ENCODE measurements around the gene RMC1.
"Not testable (repeated sequence)": the region's sequence is repeated elsewhere in the genome, so short reads cannot be mapped to it uniquely, and the experiment has no call there.

The RMC1 gene

GRCh38 chr18:23485386-23485785 is 17.9 kb upstream of the RMC1 start:
- TF ChIP-seq, protein P1, sequence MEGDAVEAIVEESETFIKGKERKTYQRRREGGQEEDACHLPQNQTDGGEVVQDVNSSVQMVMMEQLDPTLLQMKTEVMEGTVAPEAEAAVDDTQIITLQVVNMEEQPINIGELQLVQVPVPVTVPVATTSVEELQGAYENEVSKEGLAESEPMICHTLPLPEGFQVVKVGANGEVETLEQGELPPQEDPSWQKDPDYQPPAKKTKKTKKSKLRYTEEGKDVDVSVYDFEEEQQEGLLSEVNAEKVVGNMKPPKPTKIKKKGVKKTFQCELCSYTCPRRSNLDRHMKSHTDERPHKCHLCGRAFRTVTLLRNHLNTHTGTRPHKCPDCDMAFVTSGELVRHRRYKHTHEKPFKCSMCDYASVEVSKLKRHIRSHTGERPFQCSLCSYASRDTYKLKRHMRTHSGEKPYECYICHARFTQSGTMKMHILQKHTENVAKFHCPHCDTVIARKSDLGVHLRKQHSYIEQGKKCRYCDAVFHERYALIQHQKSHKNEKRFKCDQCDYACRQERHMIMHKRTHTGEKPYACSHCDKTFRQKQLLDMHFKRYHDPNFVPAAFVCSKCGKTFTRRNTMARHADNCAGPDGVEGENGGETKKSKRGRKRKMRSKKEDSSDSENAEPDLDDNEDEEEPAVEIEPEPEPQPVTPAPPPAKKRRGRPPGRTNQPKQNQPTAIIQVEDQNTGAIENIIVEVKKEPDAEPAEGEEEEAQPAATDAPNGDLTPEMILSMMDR (conservative IDR thresholded peaks at IDR 0.05; ENCODE audit: low read length) = no peak
- no peak overlapping the region for H3K4me3 ChIP-seq (ENCODE audit: low read length)
- DNase-seq (ENCODE audit: low read depth) = no peak

- H3K4me3 ChIP-seq (ENCODE audit: low read length) = no peak overlapping the region
- DNase-seq (ENCODE audit: low read depth) = no peak
- TF ChIP-seq, protein P1 (conservative IDR thresholded peaks at IDR 0.05; ENCODE audit: low read length) = no peak
Measured at GRCh38 chr18:23487738-23488570, 15.4 kb upstream of the RMC1 start.

DNA sequence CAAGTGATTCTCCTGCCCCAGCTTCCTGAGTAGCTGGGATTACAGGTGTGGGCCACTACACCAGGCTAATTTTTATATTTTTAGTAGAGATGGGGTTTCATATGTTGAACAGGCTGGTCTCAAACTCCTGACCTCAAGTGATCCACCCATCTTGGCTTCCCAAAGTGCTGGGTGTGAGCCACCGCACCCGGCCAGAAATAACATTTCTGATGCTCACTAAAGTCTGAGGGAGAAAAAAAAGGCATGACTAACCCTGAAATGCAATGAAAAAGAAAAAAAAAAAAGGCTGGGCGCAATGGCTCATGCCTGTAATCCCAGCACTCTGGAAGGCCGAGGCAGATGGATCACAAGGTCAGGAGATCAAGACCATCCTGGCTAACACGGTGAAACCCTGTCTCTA is 13.7 kb upstream of the RMC1 start:
- DNase-seq (ENCODE audit: low read depth); H3K4me3 ChIP-seq (ENCODE audit: low read length): not testable (repeated sequence)

GRCh38 chr18:23493654-23494053 is 9.7 kb upstream of the RMC1 start:
- no peak overlapping the region for H3K4me3 ChIP-seq (ENCODE audit: low read length)
- TF ChIP-seq, protein P1 (conservative IDR thresholded peaks at IDR 0.05; ENCODE audit: low read length) = no peak
- no peak for DNase-seq (ENCODE audit: low read depth)

DNA sequence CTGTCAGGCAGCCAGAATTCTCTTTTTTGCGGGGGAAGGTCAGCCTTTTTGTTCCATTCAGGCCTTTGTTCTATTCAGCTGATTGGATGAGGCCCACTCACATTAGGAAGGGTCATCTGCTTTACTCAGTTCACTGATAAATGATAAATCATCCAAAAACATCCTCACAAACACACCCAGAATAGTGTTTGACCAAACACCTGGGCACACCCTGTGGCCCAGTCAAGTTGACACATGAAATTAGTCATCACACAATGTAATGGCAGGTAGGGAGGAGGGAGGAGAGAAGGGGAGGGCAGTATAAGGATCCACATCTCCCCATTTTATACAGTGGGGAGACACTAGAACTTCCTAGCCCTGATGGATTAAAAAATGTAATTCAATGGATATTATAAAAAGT is 8.3 kb upstream of the RMC1 start:
- H3K4me3 ChIP-seq (ENCODE audit: low read length) = no peak overlapping the region
- no peak for DNase-seq (ENCODE audit: low read depth)
- TF ChIP-seq, protein P1 (conservative IDR thresholded peaks at IDR 0.05; ENCODE audit: low read length) = no peak

DNA sequence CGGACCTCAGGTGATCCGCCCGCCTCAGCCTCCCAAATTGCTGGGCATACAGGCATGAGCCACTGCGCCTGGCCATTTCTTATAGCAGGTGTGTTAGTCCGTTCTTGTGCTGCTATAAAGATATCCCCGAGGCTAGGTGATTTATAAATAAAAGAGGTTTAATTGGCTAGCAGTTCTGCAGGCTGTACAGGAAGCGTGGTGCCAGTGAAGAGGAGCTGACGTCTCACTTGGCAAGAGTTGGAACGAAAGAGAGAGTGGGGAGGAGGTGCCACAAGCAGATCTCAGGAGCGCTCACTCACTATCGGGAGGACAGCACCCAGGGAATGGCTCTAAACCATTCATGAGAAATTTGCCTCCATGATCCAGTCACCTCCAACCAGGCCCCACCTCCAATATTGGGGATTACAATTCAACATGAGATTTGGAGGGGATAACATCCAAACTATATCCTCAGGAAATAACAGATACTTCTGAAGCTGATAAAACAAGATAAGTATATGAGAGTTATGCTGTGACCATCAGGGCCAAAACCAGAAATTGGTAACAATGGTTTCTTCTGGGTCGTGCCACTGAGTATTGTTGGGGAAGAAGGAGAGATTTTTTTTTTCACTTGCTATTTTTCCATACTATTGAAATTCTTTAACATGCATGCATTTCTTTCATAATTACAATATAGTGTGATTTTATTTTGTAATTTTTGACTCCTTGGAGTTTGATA is 7.4 kb upstream of the RMC1 start:
- TF ChIP-seq, protein P1 (conservative IDR thresholded peaks at IDR 0.05; ENCODE audit: low read length) = no peak
- DNase-seq (ENCODE audit: low read depth) = no peak
- H3K4me3 ChIP-seq (ENCODE audit: low read length) = no peak overlapping the region

DNA sequence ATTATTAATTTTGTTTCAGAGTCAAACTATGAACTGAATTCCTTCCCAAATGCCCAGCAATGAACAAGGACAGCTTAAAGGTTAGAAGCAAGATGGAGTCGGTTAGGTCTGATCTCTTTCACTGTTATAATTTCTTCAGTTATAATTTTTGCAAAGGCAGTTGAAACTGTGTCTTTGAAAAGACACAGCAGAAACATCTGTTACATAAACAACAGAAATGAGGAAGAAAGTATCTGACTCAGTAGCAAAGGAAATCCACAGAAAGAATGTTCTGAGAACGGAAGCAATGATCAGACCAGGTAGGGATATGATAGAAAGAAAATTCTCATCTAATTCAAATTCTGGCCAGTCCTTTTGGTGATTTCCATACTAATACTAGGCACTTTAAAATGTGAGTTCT is 5.2 kb upstream of the RMC1 start:
- no peak overlapping the region for H3K4me3 ChIP-seq (ENCODE audit: low read length)
- TF ChIP-seq, protein P1 (conservative IDR thresholded peaks at IDR 0.05; ENCODE audit: low read length) = no peak
- no peak for DNase-seq (ENCODE audit: low read depth)
